Parathyroid adenoma (tissue), 2 donors: Measurements from ENCODE around the gene SPTBN1.

Source experiments
- H2AFZ ChIP-seq: fragments of 300-600 bp; sonication (generic); one replicate; pipeline ENCODE4 v1.7.0; 2017; ENCODE audit warnings: antibody characterized with exemption, mild to moderate bottlenecking
- H3K27ac ChIP-seq: fragments of 300-600 bp; sonication (generic); one replicate; pipeline ENCODE4 v1.7.0; 2017
- H3K27me3 ChIP-seq: fragments of 300-600 bp; sonication (generic); one replicate; pipeline ENCODE4 v1.7.0; 2017; ENCODE audit warnings: low read length; ENCODE audit not compliant: control insufficient read depth, insufficient read depth
- H3K36me3 ChIP-seq: fragments of 300-600 bp; sonication (generic); one replicate; pipeline ENCODE4 v1.7.0; 2017; ENCODE audit warnings: low read length; ENCODE audit not compliant: control insufficient read depth, insufficient read depth
- H3K4me1 ChIP-seq: fragments of 300-600 bp; sonication (generic); one replicate; pipeline ENCODE4 v1.7.0; 2017; ENCODE audit warnings: control low read depth
- H3K4me2 ChIP-seq: fragments of 300-600 bp; sonication (generic); one replicate; pipeline ENCODE4 v1.7.0; 2017; ENCODE audit warnings: low read length
- H3K4me3 ChIP-seq: fragments of 300-600 bp; sonication (generic); one replicate; pipeline ENCODE4 v1.7.0; 2017; ENCODE audit warnings: low read depth, low read length
- H3K79me2 ChIP-seq: fragments of 300-600 bp; sonication (generic); one replicate; pipeline ENCODE4 v1.7.0; 2017; ENCODE audit warnings: control low read depth
- H3K9ac ChIP-seq: fragments of 300-600 bp; sonication (generic); one replicate; pipeline ENCODE4 v1.7.0; 2017; ENCODE audit warnings: mild to moderate bottlenecking
- H3K9me3 ChIP-seq: fragments of 300-600 bp; sonication (generic); one replicate; pipeline ENCODE4 v1.7.0; 2017; ENCODE audit warnings: low read length; ENCODE audit not compliant: control insufficient read depth
- TF ChIP-seq, protein P1 (sequence below): fragments of 300-600 bp; sonication (generic); IDR thresholded peaks from one replicate; pipeline ENCODE4 v1.7.0; 2017; ENCODE audit warnings: antibody characterized with exemption, mild to moderate bottlenecking
- donor health status: primary hyperparathyroidism.

The SPTBN1 gene

DNA sequence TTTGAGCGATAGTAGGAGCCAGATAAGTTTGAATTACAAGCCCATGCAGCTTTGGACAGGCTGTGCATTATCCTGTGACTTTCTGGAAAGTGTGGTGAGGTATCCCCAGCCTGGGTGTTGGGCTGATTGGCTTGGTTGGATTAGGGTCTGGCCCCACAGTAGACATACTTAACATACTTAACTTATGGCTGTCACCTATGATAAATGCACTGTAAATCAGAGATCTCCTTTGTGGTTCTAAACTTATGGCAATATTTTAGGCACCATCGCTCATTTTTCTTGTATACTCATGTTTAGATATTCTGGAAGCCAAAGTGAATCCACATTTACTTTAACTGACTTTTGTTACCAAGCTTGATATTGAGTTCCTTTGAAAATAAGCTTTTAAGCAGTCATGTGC lies 54.8 kb downstream of the SPTBN1 start:
- Histone ChIP-seq H2AFZ (no peak overlapping the region), H3K79me2 (peaks cover 41% of the 10 kb centered on the region), H3K4me3 (no peak overlapping the region), H3K4me2 (no peak overlapping the region), H3K4me1 (peaks cover 15% of the 10 kb centered on the region), H3K27ac (no peak overlapping the region), H3K27me3 (no peaks in the 10 kb centered on the region), H3K9ac (no peak overlapping the region), H3K9me3 (no peaks in the 10 kb centered on the region), H3K36me3 (no peaks in the 10 kb centered on the region)
- TF ChIP-seq, protein P1, sequence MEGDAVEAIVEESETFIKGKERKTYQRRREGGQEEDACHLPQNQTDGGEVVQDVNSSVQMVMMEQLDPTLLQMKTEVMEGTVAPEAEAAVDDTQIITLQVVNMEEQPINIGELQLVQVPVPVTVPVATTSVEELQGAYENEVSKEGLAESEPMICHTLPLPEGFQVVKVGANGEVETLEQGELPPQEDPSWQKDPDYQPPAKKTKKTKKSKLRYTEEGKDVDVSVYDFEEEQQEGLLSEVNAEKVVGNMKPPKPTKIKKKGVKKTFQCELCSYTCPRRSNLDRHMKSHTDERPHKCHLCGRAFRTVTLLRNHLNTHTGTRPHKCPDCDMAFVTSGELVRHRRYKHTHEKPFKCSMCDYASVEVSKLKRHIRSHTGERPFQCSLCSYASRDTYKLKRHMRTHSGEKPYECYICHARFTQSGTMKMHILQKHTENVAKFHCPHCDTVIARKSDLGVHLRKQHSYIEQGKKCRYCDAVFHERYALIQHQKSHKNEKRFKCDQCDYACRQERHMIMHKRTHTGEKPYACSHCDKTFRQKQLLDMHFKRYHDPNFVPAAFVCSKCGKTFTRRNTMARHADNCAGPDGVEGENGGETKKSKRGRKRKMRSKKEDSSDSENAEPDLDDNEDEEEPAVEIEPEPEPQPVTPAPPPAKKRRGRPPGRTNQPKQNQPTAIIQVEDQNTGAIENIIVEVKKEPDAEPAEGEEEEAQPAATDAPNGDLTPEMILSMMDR, result no peak

DNA sequence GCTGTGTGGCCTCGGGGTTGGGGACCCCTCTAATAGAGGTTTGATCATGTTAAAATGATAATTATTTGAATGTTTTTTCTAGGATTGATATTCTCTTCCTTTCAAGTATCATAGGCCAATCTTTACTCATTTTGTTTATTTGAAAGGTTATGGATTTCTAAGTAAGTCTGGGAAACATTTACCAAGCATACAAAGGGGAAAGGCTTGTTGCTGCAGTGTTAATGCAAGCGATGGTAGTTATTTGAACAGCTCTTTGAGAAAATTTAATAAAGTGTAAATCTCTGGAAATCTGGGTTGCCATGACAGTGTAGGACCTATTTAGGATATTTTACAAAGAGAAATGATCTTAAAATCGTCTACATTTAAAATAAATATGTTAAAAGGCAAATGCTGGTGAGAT lies 56.1 kb downstream of the SPTBN1 start:
- no peak overlapping the region for H3K4me2 ChIP-seq
- H3K9ac ChIP-seq, result no peak overlapping the region
- peaks cover 42% of the 10 kb centered on the region for H3K79me2 ChIP-seq
- no peaks in the 10 kb centered on the region for H3K36me3 ChIP-seq
- no peak overlapping the region for H3K27ac ChIP-seq
- H3K4me1 ChIP-seq, result peaks cover 15% of the 10 kb centered on the region
- TF ChIP-seq, protein P1, result no peak
- no peaks in the 10 kb centered on the region for H3K9me3 ChIP-seq
- H2AFZ ChIP-seq, result no peak overlapping the region
- H3K4me3 ChIP-seq, result no peak overlapping the region
- H3K27me3 ChIP-seq, result no peaks in the 10 kb centered on the region

DNA sequence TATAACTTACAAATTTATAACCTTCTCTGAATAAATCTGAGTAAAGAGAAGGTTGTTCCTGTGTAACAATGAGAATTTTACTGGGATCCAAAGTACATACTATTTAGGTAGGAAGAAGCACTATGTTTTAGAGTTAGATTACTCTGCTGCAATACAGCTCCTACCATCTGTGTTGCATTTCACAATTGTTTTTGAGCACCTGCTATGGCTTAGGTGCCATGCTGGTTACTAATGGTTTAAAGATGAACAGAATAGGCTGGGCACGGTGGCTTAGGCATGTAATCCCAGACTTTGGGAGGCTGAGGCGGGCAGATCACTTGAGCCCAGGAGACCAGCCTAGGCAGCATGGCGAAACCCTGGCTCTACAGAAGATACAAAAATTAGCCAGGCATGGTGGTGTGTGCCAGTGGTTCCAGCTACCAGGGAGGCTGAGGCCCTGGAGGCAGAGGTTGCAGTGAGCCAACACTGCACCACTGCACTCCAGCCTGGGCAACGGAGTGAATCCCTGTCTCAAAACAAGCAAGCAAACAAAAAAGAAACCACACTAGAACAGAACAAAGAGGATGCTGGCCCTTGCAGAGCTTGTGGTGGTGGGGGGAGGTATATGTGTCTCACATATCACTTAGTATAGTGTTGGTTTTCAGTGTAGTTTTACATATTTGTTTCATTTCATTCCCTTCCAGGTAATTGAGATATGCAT lies 56.7 kb downstream of the SPTBN1 start:
- no peak overlapping the region for H3K4me3 ChIP-seq
- no peak overlapping the region for H3K27ac ChIP-seq
- H3K27me3 ChIP-seq, result no peaks in the 10 kb centered on the region
- TF ChIP-seq, protein P1, result no peak
- H3K4me1 ChIP-seq, result peaks cover 11% of the 10 kb centered on the region
- no peak overlapping the region for H3K4me2 ChIP-seq
- no peak overlapping the region for H3K9ac ChIP-seq
- H3K36me3 ChIP-seq, result no peaks in the 10 kb centered on the region
- H3K9me3 ChIP-seq, result no peaks in the 10 kb centered on the region
- peaks cover 38% of the 10 kb centered on the region for H3K79me2 ChIP-seq
- H2AFZ ChIP-seq, result no peak overlapping the region

DNA sequence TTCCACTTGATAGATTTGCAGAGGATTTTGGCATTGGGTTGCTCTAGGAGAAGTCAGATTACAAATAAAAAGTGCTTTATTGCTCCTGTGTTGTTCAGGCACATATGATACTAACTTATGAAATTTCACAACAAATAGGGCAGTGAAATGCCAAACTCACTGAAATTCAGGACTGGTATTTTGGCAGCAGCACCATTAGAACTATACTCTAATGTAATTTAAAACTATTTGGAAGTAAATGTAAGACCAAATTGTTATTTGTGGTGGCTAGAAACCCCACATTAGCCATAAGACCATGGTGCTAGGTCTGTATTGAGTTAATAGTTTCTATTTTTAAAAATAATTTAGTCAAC lies 57.2 kb downstream of the SPTBN1 start:
- H3K36me3 ChIP-seq, result no peaks in the 10 kb centered on the region
- no peak overlapping the region for H3K27ac ChIP-seq
- H3K4me1 ChIP-seq, result peaks cover 9% of the 10 kb centered on the region
- no peak overlapping the region for H3K4me2 ChIP-seq
- no peaks in the 10 kb centered on the region for H3K27me3 ChIP-seq
- H2AFZ ChIP-seq, result no peak overlapping the region
- TF ChIP-seq, protein P1, result no peak
- no peaks in the 10 kb centered on the region for H3K9me3 ChIP-seq
- no peak overlapping the region for H3K9ac ChIP-seq
- peaks cover 38% of the 10 kb centered on the region for H3K79me2 ChIP-seq
- no peak overlapping the region for H3K4me3 ChIP-seq
